Measurements from ENCODE around the gene NOL3. TPM values are rescaled to one million over a fixed set of nuclear protein-coding genes. Genes with fewer than 3 reads are reported as not detected.

Gene NOL3
- total and polyA plus RNA-seq, 9 of the 15 experiments (the other 6 are each of a cell fraction or from before 2014, with no cell fraction given): 0.45 to 14.0 (median 5.4) TPM

DNA sequence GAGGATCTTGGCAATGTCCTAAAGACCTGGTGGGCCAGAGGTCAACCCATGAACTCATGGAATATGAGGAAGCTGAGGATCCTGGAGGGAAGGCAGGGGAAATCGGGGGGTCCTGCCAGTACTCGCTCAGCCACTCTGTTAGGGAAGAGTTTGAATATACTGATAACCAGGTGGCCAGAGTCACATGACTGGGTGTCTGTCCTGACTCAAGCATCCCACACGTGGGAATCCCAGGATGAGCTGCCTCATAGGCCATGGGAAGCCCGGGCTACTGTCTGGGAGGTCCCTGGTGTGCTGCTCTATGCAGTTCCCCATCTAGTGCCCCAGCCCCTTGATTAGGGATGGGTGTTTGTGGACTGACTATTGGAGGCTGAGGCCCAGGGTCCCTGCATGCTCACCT is 18.0 kb downstream of the NOL3 start:
- intact Hi-C loops (cut with micrococcal nuclease): loop anchor here (10.0 kb wide), 2 partner anchors 174 to 234 kb away; no protein-coding TSS in a partner anchor
- POLR2A ChIA-PET: no interaction called here
- WGBS (ENCODE audit: insufficient coverage, low coverage, missing lambda C conversion rate): 43% methylated on average over 4 of the region's 4 CpGs

More for the DNA sequence above, 18.0 kb downstream of the NOL3 start:
- no peaks in the 10 kb centered on the region for H3K9me1 ChIP-seq (ENCODE audit: control insufficient read depth, insufficient read depth, low read length)
- peaks cover 22% of the 10 kb centered on the region for H3K79me2 ChIP-seq (ENCODE audit: control insufficient read depth, insufficient read depth, low read length)
- peaks cover 28 to 68% of the 10 kb centered on the region in 2 experiments for H3K4me1 ChIP-seq (replicated peaks in 1 of 2; ENCODE audit: control insufficient read depth in 2 of 2, insufficient read depth in 2 of 2, low read length in 2 of 2)
- ATAC-seq: no peak
- BruUV-seq (replicated peaks): no TSS peak
- H3K9me3 ChIP-seq (replicated peaks; ENCODE audit: control insufficient read depth, insufficient read depth, low read depth, low read length): no peaks in the 10 kb centered on the region
- CTCF ChIA-PET (ENCODE audit: low intra/inter-chr PET ratio): no interaction called here
- no peak overlapping the region; a peak in 1 of 4 replicates for H3K9ac ChIP-seq (ENCODE audit: insufficient read depth in 1 of 2, low read depth in 2 of 2, low read length in 2 of 2)
- FAIRE-seq: no peak
- H3K36me3 ChIP-seq (ENCODE audit: control insufficient read depth, insufficient read depth, low read length): peaks cover 6% of the 10 kb centered on the region; the same call in 2 of the 3 replicates
- TF ChIP-seq, protein P1, sequence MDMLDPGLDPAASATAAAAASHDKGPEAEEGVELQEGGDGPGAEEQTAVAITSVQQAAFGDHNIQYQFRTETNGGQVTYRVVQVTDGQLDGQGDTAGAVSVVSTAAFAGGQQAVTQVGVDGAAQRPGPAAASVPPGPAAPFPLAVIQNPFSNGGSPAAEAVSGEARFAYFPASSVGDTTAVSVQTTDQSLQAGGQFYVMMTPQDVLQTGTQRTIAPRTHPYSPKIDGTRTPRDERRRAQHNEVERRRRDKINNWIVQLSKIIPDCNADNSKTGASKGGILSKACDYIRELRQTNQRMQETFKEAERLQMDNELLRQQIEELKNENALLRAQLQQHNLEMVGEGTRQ (CRISPR knock-in tag; IDR thresholded peaks at IDR 0.05): peak; percentile 40; the same call in 1 of the 2 replicates
- TF ChIP-seq MAFF (IDR thresholded peaks at IDR 0.05; ENCODE audit: low read length) (no peak), FOSL1 (tag; conservative IDR thresholded peaks at IDR 0.05) (no peak)
- TF ChIP-seq, protein P2, sequence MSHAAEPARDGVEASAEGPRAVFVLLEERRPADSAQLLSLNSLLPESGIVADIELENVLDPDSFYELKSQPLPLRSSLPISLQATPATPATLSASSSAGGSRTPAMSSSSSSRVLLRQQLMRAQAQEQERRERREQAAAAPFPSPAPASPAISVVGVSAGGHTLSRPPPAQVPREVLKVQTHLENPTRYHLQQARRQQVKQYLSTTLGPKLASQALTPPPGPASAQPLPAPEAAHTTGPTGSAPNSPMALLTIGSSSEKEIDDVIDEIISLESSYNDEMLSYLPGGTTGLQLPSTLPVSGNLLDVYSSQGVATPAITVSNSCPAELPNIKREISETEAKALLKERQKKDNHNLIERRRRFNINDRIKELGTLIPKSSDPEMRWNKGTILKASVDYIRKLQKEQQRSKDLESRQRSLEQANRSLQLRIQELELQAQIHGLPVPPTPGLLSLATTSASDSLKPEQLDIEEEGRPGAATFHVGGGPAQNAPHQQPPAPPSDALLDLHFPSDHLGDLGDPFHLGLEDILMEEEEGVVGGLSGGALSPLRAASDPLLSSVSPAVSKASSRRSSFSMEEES (CRISPR knock-in tag; IDR thresholded peaks at IDR 0.05): peak; percentile 66
- H3K27ac ChIP-seq (ENCODE audit: extremely low read depth, low read depth, low read length): no peak overlapping the region
- no peak overlapping the region for H3K4me3 ChIP-seq
- DNase-seq (ENCODE audit: extremely low read depth in 1 of 4, low spot score in 3 of 4): no peak
- no peaks in the 10 kb centered on the region for H3K27me3 ChIP-seq (ENCODE audit: control insufficient read depth in 2 of 2, insufficient read depth in 2 of 2, low read length in 2 of 2)
- no peak overlapping the region for H3K4me2 ChIP-seq (ENCODE audit: insufficient read depth, low read length)
- peaks cover 11% of the 10 kb centered on the region for H4K20me1 ChIP-seq (replicated peaks; ENCODE audit: control insufficient read depth, insufficient read depth, low read length)
- no peak overlapping the region for H2AFZ ChIP-seq (ENCODE audit: low read depth, low read length)
- in situ Hi-C loops (cut with MboI): no loop called here
